Putamen (tissue), 1 donor: Measurements from ENCODE around the gene ALDH1A2.
"Not testable (repeated sequence)": the region's sequence is repeated elsewhere in the genome, so short reads cannot be mapped to it uniquely, and the experiment has no call there.

Experiments used
- DNase-seq: peaks from one replicate; pipeline ENCODE4 v3.0.0-alpha.2; 2016; ENCODE audit warnings: low spot score

ALDH1A2 gene

DNA sequence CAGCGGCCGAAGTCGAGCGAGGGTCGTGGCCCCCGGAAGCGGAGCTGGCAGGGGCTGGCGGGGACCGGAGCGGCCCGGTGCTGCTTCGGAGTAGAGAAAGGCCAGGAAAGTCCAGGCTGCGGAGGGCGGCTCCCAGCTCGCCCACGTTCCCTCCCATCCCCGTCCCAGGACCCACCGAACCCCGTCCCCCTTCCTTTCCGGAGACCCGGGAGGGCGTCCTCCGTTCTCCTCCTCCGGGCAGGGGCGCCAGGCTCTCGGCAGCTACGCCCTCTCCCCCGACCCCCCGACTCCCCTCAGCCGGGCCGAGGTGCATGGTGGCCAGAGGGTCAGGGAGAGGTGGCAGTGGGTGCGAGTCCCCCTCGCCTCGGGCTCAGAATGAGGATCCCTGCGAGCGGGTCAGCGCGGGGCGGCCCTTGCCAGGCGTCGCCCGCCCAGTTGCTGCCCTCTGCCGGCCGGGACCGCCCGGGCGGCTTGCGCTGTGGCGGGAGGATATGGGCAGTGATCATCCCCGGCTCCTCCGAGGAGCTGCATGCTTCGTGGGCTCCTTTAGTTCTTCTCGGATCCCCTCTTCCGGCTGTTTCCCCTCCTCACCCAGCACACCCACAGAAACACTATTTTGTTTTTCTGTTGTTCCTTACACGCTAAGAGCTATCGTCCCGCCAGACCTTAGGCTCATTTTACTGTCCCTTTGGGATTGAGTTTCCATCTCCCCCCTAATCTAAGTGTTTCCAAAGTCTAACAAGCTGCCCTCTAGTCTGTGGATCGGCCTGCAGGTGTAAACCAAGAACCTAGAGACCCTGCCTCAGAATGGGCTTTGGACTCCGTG is 744 bp upstream of the ALDH1A2 start:
- DNase-seq = peak; percentile 11

DNA sequence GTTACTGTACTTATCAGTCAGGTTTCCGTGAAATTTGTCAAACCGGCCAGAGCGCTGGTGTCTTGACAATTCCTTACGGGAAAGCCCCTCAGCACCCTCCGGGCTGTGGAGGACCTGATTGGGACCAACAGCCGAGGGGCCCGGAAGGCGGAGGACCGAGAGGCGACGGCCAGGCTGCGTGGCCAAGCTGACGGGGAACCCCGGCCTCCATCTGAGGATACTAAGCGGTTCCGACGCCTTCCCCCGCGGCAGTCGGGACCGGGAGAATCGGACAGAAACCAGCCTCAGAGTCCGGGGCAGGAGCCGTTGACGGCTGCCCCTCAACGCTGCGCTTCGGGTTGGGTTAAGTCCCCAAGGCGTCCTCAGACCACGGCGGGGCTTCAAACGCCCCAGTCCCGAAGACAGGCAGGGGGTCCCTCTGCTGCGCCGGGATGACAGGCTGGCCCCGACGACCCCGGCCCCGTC is 499 bp downstream of the ALDH1A2 start:
- no peak for DNase-seq

DNA sequence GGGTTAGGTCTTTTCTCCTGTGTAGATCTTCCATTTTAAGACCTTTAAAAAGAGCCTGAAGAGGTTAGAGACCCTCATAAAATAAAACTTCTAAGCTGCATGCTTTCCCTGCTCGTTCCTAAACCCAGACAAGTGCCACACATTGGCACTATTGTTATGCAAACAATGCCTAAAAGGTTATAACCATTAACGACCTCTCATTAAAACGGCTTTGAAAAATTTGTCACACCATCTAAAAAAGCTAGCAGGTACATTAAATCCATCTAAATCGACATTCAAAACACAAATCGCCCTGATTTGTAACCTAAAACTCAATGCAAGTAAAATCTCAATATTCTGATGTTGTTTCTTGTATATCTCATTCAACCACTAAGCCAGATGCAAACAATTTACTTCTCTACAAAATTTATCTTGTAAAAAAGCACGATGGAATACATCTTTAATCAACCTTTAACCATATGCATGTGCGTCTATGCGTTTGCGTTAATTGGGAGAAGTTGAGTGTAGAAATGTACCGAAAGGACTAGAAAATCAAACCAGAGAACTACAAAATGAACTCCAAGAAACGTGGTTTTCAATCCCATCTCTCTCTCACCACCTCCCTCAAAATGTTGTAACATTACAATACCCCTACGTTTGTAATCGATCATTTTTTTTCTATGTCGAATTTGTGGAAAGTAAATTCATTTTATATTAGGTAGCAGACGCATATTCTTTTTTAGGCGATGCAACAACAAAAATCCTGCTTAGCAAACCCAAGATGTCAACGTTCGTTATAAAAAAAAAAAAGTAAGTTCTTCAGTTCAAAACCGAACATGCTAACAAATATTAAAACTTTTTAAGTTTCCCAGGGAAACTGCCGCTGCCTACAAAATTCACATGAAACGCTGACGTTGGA is 1.2 kb downstream of the ALDH1A2 start:
- no peak for DNase-seq

DNA sequence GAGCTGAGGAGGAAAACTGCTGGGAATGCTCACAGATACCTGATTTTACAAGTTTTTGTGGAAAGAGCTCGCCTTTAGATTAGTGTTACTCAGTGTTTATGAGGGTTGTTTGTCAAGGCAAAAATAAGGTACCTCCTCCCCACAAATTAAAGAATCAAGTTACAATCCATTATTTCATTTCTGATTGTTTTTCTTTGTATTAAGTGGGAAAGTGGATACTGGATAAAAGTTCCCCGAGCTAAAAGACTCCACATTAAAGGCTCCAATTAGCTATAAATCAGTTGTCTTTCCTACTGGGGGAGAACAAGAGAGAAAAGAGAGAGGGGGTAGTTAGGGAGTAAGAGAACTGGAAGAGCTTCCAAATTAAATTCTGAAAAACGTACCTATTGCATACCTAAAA is 1.9 kb downstream of the ALDH1A2 start:
- DNase-seq = no peak

DNA sequence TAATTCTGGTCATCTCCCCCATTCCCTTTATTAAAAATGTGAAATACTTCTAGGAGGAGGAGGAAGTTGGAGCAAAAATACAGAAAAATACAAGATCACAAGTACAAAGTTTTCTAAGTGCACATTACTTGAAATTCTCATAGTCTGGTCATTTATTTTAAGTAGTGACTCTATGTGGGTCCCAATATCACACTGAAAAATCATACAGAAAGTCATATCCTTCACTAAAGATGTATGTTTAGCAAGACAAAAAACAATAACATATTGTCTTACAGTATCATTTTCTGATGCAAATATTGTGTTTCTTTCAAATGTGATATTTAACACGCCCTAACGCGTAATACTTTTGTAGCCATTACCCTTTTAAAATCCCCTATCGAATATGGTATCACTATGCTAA is 2.5 kb downstream of the ALDH1A2 start:
- no peak for DNase-seq

DNA sequence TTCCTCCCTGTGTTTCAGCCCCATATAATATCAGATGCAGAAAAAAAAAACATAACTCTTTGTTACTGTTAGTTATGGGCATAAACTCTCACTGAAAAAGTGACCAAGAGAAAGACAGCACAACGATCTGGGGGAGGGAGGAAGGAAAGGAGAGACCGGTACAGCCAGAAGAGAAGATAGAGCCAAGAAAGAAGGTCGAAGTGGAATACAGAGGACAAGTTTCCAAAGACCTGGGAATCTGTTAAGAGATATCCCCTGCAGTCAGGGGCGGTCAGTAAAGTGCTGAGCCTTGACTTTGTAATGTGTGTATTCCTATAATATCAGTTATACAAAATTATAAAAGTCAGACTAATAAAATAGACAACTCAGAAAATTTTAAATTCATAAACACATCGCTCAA is 3.3 kb downstream of the ALDH1A2 start:
- DNase-seq = no peak

DNA sequence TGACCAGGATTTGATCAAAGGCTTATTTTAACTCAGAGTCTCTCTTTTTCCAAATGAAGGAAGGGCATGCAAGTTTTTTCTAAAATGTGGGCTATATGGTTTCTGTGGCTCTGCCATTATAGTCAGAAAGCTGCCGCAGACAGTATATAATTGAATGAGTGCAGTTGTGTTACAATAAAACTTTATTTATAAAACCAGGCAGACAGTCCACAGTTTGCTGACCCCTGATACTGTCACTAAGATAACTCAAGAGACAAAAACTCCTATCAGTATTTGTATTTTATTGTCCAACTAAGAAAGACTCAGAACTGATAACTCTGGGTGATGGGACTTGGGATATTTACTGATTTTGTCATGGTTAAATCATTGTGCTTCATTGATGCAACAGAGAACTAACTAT is 4.9 kb downstream of the ALDH1A2 start:
- DNase-seq = no peak

DNA sequence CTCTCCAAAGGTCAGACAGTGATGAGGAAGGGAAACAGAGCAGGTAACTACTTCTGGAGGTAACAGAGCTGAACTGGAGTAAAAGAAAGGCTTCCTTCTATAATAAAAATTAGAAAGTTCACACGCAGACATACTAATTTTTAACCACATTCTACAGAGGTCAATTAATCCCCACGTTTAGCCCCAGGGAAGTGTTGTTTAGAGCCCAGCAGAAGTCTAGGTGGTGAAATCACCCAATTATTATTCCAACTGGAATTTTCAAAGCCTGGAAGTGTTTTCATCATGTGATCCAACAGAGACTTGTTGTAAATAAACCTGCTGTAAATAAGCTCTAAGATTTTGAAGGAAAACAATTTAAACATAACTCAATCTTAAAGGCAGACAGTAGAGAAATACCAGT is 6.8 kb downstream of the ALDH1A2 start:
- no peak for DNase-seq

DNA sequence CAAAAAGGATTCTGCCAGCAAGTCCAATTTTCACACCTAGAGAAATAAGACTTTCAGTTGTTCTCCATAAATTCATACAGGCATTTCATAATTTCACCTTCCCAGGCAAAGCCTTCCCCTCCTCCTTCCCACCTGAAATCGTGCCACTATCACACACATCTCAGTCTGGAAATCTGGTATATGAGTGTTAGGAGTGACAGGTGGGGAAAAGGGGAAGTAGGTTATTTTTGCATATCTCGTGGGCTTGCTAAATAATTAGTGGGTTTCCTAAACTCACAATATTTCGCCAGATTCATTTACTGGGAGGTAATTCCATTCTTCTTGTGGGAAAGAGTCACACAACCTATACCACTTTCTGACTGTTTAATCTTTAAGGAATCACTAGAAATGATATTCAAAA is 7.4 kb downstream of the ALDH1A2 start:
- no peak for DNase-seq

DNA sequence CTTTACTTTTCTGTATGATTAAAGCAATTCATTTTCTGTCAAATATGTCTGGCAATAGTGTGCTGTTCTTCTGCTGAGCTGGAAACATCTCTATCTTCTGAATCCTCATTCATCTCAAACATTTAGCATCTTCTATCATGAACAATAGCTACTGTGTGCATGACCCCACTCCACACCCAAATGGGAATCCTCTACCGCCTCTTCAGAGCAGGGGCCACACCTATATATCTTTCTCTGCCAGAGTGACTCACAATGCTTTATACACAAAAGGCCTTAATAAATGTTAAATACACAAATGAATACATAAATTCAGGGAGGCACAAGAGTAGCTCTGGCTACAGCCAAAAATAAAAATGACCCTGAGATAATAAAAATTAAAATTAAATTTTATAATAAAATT is 8.0 kb downstream of the ALDH1A2 start:
- DNase-seq = no peak

DNA sequence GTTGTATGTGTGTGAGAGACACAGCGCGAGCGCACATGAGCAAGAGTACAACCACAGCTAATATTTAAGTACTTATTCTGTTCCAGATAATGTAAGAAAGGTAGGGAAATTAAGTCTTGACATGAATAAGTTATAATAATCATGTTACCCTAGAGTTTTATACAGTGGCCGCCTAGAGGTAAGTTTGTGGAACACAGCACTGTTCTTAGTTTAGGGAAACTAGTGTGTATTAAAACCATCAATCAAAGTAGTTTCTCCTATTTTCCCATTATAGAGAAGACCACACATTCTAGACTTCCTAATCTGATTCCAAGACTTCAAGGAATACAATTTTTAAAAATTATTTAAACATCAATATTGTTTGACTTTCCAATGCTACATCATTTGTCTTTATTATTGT is 9.5 kb downstream of the ALDH1A2 start:
- no peak for DNase-seq

DNA sequence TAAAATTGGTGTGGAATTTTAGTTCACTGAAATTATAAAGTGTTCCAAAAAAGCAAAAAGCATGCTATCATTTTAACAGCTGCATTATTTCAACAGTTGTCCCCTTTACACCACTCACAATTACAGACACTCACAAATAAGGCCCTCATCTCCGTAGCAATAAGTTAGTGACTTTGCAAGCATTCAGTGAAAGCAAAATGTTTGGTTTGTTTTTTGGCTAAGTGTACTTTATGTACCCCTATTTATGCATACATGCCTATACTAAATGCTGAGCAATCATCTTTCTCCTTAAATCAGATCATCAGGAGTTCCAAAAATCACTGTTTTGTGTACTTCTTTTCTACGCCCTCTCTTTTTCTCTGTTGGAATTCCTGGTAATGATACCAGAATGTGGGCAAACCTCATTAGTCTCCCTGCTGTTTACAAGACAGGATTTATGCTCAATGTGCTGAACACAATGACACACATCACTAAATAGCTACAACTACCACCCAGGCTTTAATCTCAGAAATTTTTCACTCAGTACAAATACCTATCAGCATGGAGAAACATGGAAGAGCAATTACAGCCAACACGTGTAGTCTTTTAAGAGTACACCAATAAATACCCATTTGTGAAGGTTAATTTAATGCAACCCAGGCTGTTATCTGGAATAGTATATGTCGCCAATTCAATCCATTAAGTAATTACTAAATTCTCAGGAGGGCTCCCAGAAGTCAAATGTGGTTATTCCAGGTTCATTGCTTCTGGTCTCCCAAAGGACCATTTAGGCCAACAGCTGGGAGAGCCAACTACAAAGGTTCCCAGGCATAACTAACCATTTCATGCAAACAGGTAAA is 12.0 kb downstream of the ALDH1A2 start:
- DNase-seq = no peak

DNA sequence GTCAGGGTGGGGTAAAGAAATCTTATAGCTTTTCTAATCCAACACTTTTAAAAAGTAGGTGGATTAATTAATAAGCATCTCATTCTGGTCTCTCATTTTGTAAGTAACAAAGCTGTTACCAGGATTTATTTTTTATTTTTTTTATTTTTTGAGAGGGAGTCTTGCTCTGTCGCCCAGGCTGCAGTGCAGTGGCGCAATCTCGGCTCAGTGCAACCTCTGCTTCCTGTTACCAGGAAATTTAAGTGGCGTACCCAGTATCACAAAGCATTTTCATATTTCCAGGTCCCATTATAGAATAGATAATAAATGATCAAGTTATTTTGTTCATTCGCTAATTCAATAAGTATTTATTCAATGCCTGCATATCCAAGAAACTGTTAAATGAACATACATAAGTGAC is 13.2 kb downstream of the ALDH1A2 start:
- no peak for DNase-seq

DNA sequence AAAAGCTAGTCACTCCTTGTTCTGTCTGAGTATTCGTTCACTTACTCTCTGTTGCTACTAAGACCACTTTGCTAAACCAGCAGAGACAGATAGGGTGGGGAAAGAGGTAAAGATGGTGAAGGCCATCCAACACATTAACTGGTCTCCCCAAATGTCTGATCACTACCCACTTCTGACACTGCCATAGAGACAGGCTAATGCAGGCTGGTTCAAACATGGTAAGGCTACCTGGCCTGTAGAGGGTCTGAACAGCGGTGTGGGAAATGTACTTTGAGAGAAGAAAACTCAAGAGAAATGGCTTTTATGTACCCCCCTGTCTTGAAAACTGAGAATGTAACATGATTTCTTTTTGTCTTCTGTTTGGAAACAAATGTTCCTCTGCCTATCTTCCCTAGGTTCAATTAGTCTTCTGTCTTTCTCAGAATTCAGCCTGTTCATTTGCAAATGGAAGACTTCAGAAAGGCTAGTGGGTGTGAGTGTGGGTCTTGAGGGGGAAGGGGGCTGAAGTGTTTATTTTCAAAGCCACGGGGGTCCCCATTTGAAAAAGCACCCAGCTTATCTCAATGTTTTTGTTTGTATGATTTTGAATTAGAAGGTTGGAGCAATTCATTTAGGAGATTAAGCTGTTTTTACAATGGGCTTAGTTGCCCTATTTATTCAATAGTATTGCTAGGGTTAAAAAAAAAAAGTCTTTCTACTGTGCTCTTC is 15.8 kb downstream of the ALDH1A2 start:
- no peak for DNase-seq

DNA sequence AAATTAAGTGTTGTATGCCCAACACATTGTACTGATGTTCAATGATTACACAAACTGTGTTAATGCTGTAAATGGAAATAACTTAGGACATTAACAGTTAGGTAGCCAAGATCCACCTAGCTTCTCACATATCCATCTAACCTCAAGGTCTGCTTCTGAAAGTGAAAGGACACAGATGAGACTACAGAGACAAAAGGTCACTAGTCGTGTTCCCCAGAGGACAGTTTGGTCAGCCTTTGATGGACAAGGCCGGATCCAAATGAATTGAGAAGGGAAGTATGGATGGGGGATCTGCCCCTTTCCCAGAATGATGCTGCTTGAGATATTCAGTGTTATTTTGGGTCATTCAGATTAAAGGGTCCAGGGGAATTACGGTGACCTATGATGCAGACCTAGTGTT is 17.2 kb downstream of the ALDH1A2 start:
- no peak for DNase-seq

DNA sequence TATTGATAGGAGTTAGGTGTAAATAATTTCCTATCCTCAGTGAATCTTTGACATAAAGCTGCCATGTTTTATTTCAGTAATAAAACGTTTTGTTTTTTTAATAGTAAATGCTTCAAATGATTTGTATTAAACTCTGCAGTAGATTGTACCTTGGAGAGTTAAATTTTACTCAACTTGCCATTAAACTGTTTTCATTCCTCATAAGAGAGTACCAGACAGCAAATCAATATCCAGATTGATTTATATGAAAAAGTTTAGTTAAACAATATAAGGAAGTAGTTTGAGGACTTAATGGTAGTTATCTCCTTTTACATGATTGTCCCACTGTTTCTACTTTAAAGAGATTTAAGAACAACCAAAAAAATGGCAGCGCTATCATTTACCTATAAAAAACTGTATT is 18.4 kb downstream of the ALDH1A2 start:
- no peak for DNase-seq

DNA sequence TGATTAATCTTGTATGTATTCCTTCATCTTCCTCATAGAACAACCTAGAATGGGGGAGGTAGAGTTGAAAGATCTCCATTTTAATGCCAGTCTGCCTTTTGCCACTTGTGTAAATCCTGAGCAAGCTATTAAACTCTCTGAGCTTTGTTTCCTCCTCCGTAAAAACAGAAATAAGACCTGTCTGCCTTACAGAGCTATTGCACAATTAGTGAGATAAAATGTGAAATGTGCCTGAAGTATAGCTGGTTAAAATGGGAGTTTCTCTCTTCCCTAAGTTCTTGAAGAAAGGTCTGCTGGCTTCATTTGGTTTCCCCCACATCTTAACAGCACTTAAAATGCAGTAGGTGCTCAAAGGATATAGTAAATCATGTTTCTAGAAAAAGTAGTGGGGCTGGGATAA is 19.0 kb downstream of the ALDH1A2 start:
- no peak for DNase-seq

DNA sequence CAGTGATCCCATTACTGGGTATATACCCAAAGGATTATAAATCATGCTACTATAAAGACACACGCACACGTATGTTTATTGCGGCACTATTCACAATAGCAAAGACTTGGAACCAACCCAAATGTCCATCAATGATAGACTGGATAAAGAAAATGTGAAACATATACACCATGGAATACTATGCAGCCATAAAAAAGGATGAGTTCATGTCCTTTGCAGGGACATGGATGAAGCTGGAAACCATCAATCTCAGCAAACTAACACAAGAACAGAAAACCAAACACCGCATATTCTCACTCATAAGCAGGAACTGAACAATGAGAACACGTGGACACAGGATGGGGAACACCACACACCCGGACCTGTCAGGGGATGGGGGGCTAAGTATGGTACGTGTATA is 20.1 kb downstream of the ALDH1A2 start:
- not testable (repeated sequence) for DNase-seq

DNA sequence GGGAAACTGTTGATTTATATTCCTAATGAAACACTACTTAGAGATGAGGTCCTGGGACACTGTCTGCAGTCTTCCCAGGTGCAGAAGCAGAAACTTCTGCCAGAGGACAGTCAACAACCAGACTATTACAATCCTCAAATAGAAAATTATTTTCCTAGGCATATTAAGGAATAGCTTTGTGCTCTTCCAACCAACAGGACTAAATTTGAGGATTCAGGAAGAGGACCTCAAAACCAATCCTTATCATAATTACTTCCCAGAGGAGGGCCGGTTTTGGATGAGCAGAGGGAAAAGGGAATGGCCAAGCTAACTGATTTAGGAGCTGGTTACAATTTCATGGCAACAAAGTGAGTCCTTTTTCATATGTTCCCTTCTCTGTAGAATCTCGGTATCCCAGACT is 21.0 kb downstream of the ALDH1A2 start:
- DNase-seq = no peak

DNA sequence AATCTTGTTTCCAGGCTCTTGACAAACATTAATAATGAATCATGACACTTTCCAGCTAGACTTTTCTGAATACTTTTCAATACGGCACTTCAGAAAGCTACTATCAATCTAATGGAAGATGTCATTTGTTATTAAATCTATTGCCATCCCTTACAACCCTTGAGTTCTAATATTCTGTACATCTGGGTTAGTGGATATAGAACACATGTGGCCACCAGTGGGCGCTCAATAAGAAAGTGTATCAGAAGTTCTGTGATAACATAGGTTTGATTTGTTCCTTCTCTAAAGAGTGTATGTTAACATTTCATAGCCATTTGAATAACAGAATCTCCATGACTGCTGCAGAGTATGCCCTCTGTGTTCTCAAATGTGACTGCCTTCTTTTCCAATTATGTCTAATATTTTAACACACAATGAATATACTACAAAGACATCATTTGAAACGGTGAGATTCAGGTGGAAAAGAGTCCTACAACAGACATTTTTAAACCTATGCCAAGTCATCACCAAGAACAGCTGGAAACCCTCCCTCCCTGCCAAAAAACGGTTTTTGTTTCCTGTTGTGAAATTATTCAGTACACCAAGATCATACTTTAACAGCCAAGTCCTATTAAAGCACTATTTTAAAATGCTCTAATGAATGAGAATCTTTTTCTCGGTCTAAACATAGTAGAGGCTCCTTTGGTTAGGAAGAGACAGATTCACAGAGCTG is 22.2 kb downstream of the ALDH1A2 start:
- peak; percentile 5 for DNase-seq

DNA sequence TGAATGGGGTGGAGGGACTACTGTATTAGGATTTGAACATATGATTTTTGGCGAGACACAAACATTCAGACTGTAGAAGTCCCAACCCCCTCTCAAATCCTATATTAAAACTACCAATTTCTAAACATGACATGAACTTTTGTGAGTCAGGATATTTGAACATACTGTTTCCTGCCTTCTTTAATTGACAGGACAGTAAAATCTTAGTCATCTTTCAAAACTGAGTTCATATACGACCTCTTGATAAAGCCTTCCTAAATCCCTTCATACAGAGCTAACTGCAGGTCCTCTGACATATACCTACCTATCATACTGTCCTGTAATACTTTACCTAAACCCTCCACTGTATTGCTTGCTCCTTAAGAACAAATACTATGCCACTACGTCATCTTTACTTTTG is 23.5 kb downstream of the ALDH1A2 start:
- no peak for DNase-seq
